ENCODE results near the gene ECT2.
A peak's percentile ranks its signal among the peaks of the same experiment; 100 is the strongest.

The ECT2 gene

GRCh38 chr3:172869784-172870518 lies 119.4 kb downstream of the ECT2 start:
- no peak for TF ChIP-seq POLR2A (IDR thresholded peaks at IDR 0.05; ENCODE audit: low read length)
- TF ChIP-seq GATA1 (IDR thresholded peaks at IDR 0.05; ENCODE audit: low read depth, low read length): no peak
- peak in 1 of 2 experiments; percentile 19 for DNase-seq
